HG02885 (cell line): Measurements from ENCODE around the gene DPH2.

Source experiments
- ATAC-seq: cut with Tn5 transposase; IDR thresholded peaks from one replicate; pipeline ENCODE4 v1.9.1; 2021; ENCODE audit warnings: mild to moderate bottlenecking; ENCODE audit not compliant: unreplicated experiment, poor library complexity

Gene DPH2, protein sequence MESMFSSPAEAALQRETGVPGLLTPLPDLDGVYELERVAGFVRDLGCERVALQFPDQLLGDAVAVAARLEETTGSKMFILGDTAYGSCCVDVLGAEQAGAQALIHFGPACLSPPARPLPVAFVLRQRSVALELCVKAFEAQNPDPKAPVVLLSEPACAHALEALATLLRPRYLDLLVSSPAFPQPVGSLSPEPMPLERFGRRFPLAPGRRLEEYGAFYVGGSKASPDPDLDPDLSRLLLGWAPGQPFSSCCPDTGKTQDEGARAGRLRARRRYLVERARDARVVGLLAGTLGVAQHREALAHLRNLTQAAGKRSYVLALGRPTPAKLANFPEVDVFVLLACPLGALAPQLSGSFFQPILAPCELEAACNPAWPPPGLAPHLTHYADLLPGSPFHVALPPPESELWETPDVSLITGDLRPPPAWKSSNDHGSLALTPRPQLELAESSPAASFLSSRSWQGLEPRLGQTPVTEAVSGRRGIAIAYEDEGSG

DNA sequence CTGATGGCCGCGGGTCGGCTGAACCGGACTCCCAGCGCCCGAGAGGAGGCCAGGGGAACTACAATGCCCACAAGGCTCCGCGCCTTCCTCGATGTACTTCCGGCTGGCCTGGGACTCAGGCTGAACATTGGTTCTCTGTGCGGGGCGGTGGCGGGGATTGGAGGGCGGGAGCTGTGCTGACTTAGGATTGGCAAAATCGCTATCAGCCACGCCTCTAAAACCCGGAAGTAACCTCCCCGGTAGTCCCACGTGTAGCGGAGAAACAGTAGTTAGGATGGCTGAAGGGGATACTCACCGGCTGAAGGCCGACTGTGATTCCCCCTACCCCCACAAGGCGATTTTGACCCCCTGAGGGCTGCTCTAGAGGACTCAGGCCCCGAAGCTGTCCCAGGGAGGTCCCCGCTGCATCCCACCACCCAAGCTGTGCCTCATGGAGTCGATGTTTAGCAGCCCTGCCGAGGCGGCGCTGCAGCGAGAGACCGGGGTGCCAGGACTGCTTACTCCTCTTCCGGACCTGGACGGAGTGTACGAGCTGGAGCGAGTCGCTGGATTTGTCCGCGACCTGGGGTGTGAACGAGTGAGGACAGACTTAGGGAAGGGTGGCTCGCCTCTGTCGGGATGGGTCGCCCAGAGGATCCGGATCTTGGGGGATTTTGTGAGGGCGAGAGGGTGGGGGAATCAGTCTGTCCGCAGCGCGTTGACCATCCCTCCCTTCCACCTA lies at the start of gene DPH2:
TSS of gene DPH2 (plus strand) at position 265 of the 721 bp plus-strand sequence. CDS start at position 431, 166 bp downstream.
- peak; percentile 90 for ATAC-seq

DNA sequence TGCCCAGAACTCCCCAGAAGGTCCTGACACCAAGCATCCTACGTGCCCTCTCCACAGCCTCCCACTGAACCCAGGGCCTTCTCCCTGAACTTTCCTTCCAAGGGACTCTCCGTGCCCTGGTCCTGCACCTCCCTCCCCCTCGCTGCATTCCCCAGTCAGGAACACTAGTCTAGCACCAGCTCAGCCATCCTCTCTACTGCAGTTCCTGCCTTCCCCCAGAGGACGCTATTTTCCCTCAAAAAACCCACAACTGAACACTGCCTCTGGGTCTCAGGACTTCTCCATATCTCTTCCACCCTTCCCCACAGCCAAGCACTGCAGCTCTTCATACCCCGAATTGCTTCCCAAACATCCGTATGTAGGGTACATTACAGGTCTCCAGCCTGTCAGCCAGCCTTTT lies 48.8 kb upstream of the DPH2 start:
- ATAC-seq: no peak

DNA sequence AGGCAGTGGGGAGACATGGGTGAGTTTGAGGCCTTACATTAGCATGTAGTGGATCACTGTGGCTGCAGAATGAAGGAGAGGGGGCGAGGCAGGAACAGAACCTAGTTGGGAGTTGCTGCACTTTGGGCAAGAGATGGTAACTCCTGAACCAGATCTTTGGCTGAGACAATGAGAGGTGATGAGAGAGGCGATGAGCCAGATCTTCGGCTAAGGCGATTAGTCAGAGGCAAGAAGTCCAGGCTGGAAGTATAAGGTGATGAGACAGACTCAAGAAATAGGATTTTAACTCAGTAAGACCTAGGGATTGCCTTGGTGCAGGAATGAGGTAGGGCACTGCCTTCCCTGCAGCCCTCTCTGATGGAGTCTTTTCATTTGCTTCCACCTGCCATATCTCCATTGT lies 45.3 kb upstream of the DPH2 start:
- ATAC-seq: no peak

DNA sequence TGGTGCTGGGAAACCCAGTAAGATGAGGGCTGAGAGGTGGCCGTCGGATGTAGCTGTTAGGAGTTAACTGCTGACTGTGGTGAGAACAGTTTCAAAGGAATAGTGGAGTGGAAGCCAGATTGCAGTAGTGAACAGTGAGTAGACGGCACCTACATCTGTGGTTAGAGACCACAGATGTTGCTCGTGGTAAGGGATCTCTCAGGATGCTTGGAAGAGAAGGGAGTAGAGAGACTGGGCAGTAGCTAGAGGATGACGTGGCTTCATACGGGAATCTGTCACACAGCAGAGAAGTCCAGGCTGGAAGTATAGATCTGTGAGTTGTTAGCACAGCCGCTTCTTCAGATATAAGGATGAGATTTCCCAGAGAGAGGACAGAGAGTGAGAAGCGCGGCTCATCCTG lies 44.0 kb upstream of the DPH2 start:
- no peak for ATAC-seq

DNA sequence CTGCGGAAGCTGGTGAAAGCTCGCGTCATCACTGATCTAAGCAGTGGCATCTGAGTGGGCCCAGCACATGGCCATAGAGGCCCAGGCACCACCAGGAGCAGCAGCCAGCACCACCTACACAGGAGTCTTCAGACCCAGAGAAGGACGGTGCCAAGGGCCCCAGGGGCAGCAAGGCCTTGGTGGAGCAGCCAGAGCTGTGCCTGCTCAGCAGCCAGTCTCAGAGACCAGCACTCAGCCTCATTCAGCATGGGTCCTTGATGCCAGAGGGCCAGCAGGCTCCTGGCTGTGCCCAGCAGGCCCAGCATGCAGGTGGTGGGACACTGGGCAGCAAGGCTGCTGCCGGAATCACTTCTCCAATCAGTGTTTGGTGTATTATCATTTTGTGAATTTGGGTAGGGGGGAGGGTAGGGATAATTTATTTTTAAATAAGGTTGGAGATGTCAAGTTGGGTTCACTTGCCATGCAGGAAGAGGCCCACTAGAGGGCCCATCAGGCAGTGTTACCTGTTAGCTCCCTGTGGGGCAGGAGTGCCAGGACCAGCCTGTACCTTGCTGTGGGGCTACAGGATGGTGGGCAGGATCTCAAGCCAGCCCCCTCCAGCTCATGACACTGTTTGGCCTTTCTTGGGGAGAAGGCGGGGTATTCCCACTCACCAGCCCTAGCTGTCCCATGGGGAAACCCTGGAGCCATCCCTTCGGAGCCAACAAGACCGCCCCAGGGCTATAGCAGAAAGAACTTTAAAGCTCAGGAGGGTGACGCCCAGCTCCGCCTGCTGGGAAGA lies 39.5 kb upstream of the DPH2 start:
- ATAC-seq: no peak

DNA sequence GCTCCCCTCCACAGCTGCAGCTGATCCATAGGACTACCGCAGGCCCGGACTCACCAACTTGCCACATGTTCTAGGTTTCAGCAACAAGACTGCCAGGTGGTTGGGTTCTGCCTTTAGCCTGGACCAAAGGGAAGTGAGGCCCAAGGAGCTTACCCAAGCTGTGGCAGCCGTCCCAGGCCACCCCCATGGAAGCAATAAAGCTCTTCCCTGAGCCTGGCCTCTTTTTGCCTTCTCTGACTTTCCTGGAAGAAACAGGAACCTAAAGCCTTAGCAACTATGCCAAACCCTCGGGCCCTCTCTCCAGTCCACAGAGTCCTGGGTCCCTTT lies 38.9 kb upstream of the DPH2 start:
- no peak for ATAC-seq

DNA sequence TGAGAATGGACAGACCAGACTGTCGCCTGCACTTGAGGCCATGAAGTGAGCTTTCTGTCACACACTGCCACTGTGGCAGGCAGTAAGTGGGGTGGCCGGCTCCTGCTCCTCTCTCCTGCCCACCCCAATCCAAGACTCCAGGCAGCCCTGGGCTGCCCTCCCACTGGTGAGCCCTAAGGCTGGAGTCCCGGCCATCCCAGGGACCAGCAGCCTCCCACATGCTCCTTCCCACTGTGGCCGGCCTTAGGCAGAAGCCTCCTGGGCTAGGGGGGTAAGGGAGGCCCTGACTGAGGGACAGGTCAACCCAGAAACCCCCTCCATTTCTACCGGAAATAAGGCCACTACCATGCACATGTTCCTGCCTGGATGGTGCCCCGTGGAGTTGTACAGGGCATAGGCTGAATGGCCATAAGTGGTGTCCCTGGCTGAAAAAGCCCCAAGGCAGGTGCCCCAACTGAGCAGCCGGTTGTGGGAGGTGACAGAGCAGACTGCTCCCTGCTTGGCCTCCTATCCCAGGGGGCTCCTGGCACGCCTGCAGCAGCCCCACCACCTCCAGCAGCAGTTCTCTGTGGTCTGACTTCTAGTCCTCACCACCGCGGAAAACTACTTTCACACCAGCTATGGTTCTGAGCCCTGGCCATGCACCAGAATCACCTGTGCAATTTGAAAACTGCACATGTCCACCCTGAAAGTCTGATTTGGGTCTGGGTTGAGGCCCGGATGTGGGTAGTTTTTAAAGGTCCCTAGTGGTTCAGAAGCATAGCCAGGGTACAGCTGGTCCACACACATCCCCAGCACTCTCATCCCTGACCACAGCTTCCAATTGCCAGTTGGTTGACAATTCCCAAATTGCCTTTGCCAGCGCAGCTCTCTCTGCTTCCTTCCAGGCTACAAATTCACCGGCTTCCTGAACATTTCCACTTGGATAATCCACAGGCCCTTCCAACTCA lies 37.8 kb upstream of the DPH2 start:
- no peak for ATAC-seq

DNA sequence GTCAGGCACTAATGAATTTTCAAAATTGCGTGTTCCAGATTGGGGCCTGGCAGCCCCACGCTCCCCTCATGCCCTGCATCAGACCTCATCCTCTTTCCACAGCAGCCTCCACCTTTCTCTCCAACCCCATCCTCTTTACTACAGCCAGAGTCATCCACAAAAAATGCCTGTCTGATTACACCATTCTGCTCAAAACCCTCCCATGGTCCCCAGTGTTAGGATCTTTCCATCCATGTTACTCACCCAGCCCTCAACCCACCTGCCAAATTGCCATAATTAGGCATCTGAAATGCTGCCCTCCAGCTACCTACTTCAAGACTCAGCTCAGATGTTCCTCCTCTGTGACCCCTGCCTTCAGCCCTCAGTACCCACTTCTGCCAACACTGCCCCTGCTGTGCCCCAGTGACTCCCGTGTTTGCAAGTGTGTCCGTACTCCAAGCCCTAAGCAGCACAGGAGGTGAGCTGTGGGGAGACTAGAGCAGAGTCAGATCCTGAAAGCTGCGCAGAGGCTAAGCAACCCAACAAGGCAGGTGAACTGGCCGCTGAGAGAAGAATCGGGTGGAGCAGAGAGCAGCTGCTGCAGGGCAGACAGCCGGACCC lies 36.9 kb upstream of the DPH2 start:
- ATAC-seq: no peak

DNA sequence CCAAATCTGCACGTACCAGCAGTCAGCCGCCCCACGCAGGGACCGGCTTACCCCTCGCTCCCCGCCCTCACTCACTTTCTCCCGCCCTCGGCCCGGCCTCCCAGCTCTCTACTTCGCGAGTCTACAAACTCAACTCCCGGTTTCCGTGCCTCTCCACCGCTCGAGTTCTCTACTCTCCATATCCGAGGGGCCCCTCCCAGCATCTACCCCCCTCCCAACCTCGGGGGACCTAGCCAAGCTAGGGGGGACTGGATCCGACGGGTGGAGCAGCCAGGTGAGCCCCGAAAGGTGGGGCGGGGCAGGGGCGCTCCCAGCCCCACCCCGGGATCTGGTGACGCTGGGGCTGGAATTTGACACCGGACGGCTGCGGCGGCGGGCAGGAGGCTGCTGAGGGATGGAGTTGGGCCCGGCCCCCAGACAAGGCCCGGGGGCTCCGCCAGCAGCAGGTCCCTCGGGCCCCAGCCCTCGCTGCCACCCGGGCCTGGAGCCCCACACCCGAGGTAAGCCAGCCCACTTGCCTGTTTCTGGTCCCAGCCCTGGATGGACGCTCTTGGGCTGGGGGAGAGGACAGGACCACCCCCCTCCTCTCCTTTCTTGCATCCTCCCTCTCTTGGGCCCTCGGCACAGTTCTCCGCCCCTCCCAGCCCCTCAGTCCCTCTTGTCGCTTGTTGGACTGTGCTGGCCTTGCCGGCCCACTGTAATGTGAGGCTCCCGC lies 36.3 kb upstream of the DPH2 start, which contains the start of gene ARTN:
TSS of gene ARTN (plus strand) at position 416 of the 715 bp plus-strand sequence. CDS start 1,856 bp downstream, outside the sequence.
- no peak for ATAC-seq

DNA sequence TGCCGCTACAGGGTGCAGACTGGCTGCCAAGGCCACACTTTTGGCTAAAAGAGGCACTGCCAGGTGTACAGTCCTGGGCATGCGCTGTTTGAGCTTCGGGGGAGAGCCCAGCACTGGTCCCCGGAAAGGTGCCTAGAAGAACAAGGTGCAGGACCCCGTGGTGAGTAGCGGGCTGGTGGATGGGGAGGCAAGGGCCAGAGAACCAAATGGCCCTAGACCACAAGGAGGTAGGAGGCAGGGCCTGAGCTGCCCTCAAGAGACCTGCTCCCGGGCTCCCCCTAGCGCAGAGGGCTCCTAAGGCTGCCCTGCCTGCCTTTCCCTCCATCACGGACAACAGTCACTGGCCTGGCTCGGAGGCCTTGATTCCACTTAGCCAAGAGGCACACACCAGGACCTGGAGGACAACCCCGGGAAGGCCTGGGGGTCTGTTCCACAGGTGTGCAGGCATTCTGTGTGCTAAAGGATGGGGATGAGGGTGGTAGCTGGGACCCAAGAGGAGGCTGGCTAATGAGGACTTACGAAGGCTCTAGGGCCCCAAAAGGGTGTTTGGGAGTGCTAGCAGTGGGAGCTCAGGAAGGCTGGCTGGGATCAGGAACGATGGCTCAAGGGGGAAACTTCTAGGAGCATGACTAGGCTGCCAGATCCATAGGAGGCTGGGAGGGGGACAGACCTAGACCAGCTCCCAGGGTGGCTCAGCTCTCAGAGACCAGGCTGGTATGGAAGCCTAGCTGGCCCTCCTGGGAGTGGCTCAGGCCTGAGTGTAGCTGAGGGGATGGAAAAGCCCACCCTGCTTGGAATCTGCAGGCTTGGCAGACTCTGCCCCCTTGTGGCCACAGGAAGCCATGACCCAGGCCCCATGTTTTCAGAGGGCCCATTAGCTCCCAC lies 35.5 kb upstream of the DPH2 start:
- no peak for ATAC-seq

DNA sequence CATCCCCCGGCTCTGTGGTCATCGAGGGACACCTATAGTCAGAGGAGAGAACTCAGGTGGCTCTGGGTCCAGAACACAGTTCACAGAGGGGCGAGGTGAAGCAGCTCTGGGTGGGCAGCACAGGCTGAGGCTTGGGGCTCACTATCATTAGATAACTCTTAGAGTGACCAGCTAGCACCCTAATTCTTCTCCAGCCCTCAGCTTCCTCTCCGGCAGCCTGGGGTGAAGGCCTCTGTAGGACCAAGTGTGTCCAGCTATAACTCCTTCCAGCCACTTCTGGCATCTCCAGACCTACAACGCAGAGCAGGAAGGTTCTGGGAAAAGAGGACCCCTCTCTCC lies 34.9 kb upstream of the DPH2 start:
- no peak for ATAC-seq

DNA sequence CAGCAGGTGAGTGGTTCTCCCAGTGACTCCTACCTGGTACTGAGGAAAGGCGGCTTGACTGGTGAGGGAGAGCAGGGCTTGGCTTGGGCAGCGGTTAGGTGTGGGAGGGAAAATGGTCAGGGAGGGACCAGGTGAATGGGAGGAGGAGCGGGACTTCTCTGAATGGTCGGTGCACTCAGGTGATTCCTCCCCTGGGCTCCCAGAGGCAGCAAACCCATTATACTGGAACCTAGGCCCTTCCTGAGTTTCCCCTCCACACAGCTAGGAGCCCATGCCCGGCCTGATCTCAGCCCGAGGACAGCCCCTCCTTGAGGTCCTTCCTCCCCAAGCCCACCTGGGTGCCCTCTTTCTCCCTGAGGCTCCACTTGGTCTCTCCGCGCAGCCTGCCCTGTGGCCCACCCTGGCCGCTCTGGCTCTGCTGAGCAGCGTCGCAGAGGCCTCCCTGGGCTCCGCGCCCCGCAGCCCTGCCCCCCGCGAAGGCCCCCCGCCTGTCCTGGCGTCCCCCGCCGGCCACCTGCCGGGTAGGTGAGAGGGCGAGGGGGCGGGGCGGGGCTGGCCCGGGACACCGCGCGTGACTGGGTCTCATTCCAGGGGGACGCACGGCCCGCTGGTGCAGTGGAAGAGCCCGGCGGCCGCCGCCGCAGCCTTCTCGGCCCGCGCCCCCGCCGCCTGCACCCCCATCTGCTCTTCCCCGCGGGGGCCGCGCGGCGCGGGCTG lies 33.9 kb upstream of the DPH2 start:
- ATAC-seq: no peak

DNA sequence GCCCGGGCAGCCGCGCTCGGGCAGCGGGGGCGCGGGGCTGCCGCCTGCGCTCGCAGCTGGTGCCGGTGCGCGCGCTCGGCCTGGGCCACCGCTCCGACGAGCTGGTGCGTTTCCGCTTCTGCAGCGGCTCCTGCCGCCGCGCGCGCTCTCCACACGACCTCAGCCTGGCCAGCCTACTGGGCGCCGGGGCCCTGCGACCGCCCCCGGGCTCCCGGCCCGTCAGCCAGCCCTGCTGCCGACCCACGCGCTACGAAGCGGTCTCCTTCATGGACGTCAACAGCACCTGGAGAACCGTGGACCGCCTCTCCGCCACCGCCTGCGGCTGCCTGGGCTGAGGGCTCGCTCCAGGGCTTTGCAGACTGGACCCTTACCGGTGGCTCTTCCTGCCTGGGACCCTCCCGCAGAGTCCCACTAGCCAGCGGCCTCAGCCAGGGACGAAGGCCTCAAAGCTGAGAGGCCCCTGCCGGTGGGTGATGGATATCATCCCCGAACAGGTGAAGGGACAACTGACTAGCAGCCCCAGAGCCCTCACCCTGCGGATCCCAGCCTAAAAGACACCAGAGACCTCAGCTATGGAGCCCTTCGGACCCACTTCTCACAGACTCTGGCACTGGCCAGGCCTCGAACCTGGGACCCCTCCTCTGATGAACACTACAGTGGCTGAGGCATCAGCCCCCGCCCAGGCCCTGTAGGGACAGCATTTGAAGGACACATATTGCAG lies 33.2 kb upstream of the DPH2 start:
- no peak for ATAC-seq

DNA sequence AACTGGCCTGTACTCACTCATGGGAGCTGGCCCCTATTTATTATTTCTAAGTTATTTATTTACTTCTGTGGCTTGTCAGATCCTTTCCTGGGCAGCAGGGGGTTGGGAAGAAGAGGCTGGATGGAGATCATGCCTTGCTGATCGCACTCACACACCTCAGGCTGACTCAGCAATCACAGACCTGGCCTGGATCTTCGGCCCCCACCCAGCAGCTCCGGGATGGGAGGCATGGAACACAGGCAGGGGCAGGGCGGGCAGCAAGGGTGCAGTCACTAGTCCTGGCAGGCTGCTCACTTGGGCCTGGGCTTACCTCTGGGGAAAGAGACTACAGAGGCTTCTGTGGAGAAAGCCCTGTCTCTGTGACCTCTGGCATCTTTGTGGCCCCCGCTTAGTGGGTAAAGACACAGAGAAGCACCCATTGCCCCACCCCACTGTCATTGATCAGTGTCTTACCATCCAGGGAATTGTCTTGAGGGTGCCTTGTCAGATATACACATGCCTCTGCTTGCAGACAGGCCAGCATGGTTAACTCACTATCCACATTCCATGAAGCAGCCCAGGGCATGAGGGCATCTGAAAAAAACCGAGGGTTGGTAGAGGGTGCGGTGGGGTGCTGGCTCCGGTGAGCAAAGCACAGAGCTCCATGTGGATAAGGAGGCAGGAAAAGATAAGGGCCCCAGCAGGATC lies 32.5 kb upstream of the DPH2 start:
- ATAC-seq: no peak

DNA sequence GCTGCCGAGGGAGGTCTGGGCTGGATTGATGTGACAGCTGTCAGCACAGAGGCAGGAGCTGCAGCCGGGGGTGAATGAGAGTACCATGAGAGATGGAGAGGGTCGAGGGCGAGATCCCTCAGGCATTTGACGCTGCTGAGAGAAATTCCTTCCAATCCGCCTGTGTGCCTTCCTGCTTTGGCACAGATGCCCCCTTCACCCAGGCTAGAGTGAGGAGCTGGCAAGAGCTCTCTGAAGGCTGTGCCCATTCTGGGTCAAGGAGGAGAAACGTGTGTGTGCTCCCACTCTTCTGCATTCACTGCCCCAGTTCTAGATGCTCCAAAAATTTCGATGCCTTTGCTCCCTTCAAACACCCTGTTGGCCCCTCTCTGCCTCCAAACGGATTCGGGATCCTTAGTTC lies 31.4 kb upstream of the DPH2 start:
- ATAC-seq: no peak
